Smooth muscle cell (in vitro differentiated cells): ENCODE measurements around the gene COLEC12. TPM values are rescaled to one million over a fixed set of nuclear protein-coding genes. Genes with fewer than 3 reads are reported as not detected.

ENCODE experiments used
- DNase-seq: peaks from one replicate; lab custom pipeline; 2025; ENCODE audit not compliant: unreplicated experiment; lab: John Stamatoyannopoulos, UW
- H2AFZ ChIP-seq: fragments of 200-600 bp; sonication (generic); 2 replicates; pipeline ENCODE4 v1.6.0; 2016; ENCODE audit warnings: antibody characterized with exemption, low read depth, mild to moderate bottlenecking
- H3F3A ChIP-seq: fragments of 200-600 bp; sonication (generic); 2 replicates; pipeline ENCODE4 v1.6.0; 2017; ENCODE audit warnings: antibody characterized with exemption, low read depth
- H3K27ac ChIP-seq: fragments of 200-600 bp; sonication (generic); 2 replicates; pipeline ENCODE4 v1.5.1; 2016; ENCODE audit warnings: low read depth, mild to moderate bottlenecking
- H3K27me3 ChIP-seq: fragments of 200-600 bp; sonication (generic); 2 replicates; pipeline ENCODE4 v1.6.1; 2016; ENCODE audit warnings: low read depth, mild to moderate bottlenecking
- H3K36me3 ChIP-seq: fragments of 200-600 bp; sonication (generic); 2 replicates; pipeline ENCODE4 v1.5.1; 2016; ENCODE audit warnings: low read depth
- H3K4me1 ChIP-seq: fragments of 200-600 bp; sonication (generic); 2 replicates; pipeline ENCODE4 v1.5.1; 2016; ENCODE audit warnings: low read depth
- H3K4me2 ChIP-seq: fragments of 200-600 bp; sonication (generic); 2 replicates; pipeline ENCODE4 v1.6.0; 2016; ENCODE audit warnings: mild to moderate bottlenecking
- H3K4me3 ChIP-seq: fragments of 200-600 bp; sonication (generic); 2 replicates; pipeline ENCODE4 v1.5.1; 2016; ENCODE audit warnings: mild to moderate bottlenecking
- H3K79me2 ChIP-seq: fragments of 200-600 bp; sonication (generic); 2 replicates; pipeline ENCODE4 v1.6.0; 2016; ENCODE audit warnings: low read depth, mild to moderate bottlenecking
- H3K9ac ChIP-seq: fragments of 200-600 bp; sonication (generic); 2 replicates; pipeline ENCODE4 v1.6.0; 2016; ENCODE audit warnings: low read depth
- H3K9me3 ChIP-seq: fragments of 200-600 bp; sonication (generic); replicated peaks from 2 replicates; pipeline ENCODE4 v1.5.1; 2016; ENCODE audit warnings: low read depth
- H4K20me1 ChIP-seq: fragments of 200-600 bp; sonication (generic); 2 replicates; pipeline ENCODE4 v1.6.0; 2016; ENCODE audit warnings: low read depth
- WGBS: methylation state at CpG from one replicate; pipeline ENCODE4 v1.1.7; 2016; ENCODE audit warnings: low lambda C conversion rate; 5-methylcytosine and 5-hydroxymethylcytosine counted together
- polyA plus RNA-seq: library from polyadenylated mRNA; unstranded; fragments of >200 nt; fragmentation: Nextera tagmentation; extraction: Ambion mirVana; gene quantifications from 2 replicates; pipeline ENCODE4 v1.2.1, GENCODE V29; 2016
- total RNA-seq: library from RNA; depleted of rRNA; stranded (reverse); fragments of >200 nt; gene quantifications from 2 replicates; pipeline ENCODE4 v1.2.3, GENCODE V29; 2014
- TF ChIP-seq, protein P1 (sequence below): fragments of 200-600 bp; sonication (generic); IDR thresholded peaks from 2 replicates; pipeline ENCODE4 v1.5.1; 2017; ENCODE audit warnings: borderline replicate concordance, mild to moderate bottlenecking, antibody characterized with exemption; ENCODE audit not compliant: insufficient read depth, poor library complexity, severe bottlenecking

Gene COLEC12
- total and polyA plus RNA-seq, 2 experiments from 2014 or later = 10.8 to 13.7 TPM

DNA sequence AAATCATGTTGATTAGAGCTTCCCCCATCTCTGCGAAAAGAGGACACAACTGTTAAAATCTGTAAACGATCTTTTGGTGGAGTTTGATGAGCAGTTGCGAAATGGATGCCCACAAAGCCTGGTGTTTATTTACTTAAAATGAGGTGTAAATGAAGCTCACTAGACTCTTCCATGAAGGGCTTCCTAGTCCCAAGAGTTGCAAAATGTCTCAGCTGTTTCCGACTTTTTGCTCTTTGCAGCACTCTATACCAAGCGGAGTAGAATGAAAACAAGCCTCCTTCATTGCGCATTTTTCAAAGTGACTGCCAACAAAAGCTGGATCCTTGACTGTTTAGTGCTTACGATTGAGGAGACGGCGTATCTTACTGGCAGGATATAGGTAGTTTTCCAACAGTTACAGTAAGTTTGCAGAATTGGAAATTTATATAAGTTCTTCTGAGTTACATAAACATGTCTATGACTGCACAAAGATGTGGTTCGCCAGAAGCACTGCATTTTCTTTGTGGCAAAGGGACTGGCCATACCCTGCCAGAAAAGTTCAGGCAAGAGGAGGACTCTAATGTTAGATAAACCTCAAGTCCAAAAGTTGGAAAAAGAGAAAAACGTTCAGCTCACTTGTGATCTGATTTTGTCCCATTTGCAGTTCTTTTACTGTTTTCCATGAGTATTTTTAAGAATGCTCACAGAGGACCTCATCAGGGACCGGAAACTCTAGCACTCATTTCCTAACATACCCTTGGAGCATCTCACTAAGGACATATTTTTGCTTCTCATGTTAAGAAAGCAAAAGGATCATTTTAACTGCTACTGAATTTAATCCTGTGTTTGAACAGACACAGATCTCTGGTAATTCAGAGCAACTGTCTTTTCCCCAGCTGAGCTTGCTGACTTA is 42.7 kb downstream of the COLEC12 start:
- TF ChIP-seq, protein P1, sequence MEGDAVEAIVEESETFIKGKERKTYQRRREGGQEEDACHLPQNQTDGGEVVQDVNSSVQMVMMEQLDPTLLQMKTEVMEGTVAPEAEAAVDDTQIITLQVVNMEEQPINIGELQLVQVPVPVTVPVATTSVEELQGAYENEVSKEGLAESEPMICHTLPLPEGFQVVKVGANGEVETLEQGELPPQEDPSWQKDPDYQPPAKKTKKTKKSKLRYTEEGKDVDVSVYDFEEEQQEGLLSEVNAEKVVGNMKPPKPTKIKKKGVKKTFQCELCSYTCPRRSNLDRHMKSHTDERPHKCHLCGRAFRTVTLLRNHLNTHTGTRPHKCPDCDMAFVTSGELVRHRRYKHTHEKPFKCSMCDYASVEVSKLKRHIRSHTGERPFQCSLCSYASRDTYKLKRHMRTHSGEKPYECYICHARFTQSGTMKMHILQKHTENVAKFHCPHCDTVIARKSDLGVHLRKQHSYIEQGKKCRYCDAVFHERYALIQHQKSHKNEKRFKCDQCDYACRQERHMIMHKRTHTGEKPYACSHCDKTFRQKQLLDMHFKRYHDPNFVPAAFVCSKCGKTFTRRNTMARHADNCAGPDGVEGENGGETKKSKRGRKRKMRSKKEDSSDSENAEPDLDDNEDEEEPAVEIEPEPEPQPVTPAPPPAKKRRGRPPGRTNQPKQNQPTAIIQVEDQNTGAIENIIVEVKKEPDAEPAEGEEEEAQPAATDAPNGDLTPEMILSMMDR = no peak
- H3F3A ChIP-seq = peaks cover 11% of the 10 kb centered on the region
- H3K36me3 ChIP-seq = no peaks in the 10 kb centered on the region
- DNase-seq = no peak
- peaks cover 12% of the 10 kb centered on the region for H3K4me1 ChIP-seq
- peak overlapping the region; percentile 63 for H3K4me2 ChIP-seq
- H4K20me1 ChIP-seq = no peaks in the 10 kb centered on the region
- H3K27ac ChIP-seq = no peak overlapping the region
- H3K9ac ChIP-seq = no peak overlapping the region
- H3K27me3 ChIP-seq = no peaks in the 10 kb centered on the region
- peak overlapping the region; percentile 8 for H3K4me3 ChIP-seq
- WGBS = 49% methylated on average over 12 of the region's 12 CpGs
- peak overlapping the region; percentile 7 for H2AFZ ChIP-seq
- no peaks in the 10 kb centered on the region for H3K9me3 ChIP-seq
- no peaks in the 10 kb centered on the region for H3K79me2 ChIP-seq

DNA sequence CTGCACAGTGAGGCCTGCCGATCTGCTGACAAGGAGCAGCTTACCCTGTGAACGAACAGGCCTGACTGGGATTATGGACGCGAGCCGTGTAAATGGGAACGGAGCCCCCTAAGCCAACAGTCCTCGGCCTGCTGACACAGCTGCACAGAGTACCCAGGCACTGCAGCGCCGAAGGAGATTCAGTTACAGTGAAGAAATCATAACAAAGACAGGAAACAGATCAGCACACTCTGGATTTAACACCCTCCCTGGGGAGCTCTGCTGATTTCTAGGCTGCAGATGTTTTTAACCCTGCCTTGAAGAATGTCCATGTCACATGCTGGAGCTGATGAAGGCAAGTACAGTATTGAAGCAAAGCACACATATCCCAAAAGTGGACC is 43.4 kb downstream of the COLEC12 start:
- H3K9ac ChIP-seq = no peak overlapping the region
- no peaks in the 10 kb centered on the region for H4K20me1 ChIP-seq
- peak overlapping the region; percentile 63 for H3K4me2 ChIP-seq
- peak overlapping the region; percentile 7 for H2AFZ ChIP-seq
- no peaks in the 10 kb centered on the region for H3K9me3 ChIP-seq
- TF ChIP-seq, protein P1 = no peak
- peak overlapping the region; percentile 8 for H3K4me3 ChIP-seq
- H3K27ac ChIP-seq = no peak overlapping the region
- WGBS = 8% methylated on average over 9 of the region's 9 CpGs
- H3K79me2 ChIP-seq = no peaks in the 10 kb centered on the region
- no peaks in the 10 kb centered on the region for H3K36me3 ChIP-seq
- no peaks in the 10 kb centered on the region for H3K27me3 ChIP-seq
- H3K4me1 ChIP-seq = peaks cover 12% of the 10 kb centered on the region
- peak; percentile 16 for DNase-seq
- H3F3A ChIP-seq = peaks cover 11% of the 10 kb centered on the region

GRCh38 chr18:456361-457139 is 44.0 kb downstream of the COLEC12 start:
- no peak overlapping the region for H3K9ac ChIP-seq
- no peak for DNase-seq
- H3F3A ChIP-seq = peaks cover 11% of the 10 kb centered on the region
- H2AFZ ChIP-seq = peak overlapping the region; percentile 7
- H3K4me3 ChIP-seq = no peak overlapping the region
- no peaks in the 10 kb centered on the region for H3K36me3 ChIP-seq
- H3K4me1 ChIP-seq = peaks cover 12% of the 10 kb centered on the region
- H3K9me3 ChIP-seq = no peaks in the 10 kb centered on the region
- no peaks in the 10 kb centered on the region for H3K79me2 ChIP-seq
- no peak overlapping the region for H3K27ac ChIP-seq
- peak overlapping the region; percentile 63 for H3K4me2 ChIP-seq
- H3K27me3 ChIP-seq = no peaks in the 10 kb centered on the region
- TF ChIP-seq, protein P1 = no peak
- WGBS = 69% methylated on average over 22 of the region's 22 CpGs
- H4K20me1 ChIP-seq = no peaks in the 10 kb centered on the region
